Mucosa of rectum (tissue), 2 donors: ENCODE results near the gene SLAMF7.

Experiments
- H3K27ac ChIP-seq, 2 donors: one replicate each; pipeline ENCODE4 v1.7.0; 2013; ENCODE audit warnings: inconsistent platforms in 2 of 2, low read depth in 2 of 2, low read length in 2 of 2
- H3K27me3 ChIP-seq, 2 donors: one replicate each; pipeline ENCODE4 v1.7.0; 2013; ENCODE audit warnings: low read length in 2 of 2; ENCODE audit not compliant: control insufficient read depth in 2 of 2, insufficient read depth in 2 of 2
- H3K36me3 ChIP-seq, 2 donors: one replicate each; pipeline ENCODE4 v1.7.0; 2013; ENCODE audit warnings: low read length in 2 of 2; ENCODE audit not compliant: control insufficient read depth in 2 of 2, insufficient read depth in 2 of 2
- H3K4me1 ChIP-seq, 2 donors: one replicate each; pipeline ENCODE4 v1.7.0; 2013; ENCODE audit warnings: low read length in 2 of 2, mild to moderate bottlenecking in 1 of 2; ENCODE audit not compliant: control insufficient read depth in 2 of 2, insufficient read depth in 2 of 2
- H3K4me3 ChIP-seq, 2 donors: one replicate each; pipeline ENCODE4 v1.7.0; 2013; ENCODE audit warnings: low read length in 2 of 2
- H3K9ac ChIP-seq, 2 donors: one replicate each; pipeline ENCODE4 v1.7.0; 2013; ENCODE audit warnings: low read length in 2 of 2, low read depth in 1 of 2, mild to moderate bottlenecking in 1 of 2
- H3K9me3 ChIP-seq, 2 donors: one replicate each; pipeline ENCODE4 v1.7.0; 2013; ENCODE audit warnings: low read length in 2 of 2; ENCODE audit not compliant: control insufficient read depth in 2 of 2
- donor health status: healthy.
- donor health status: Normal muscosa, but diverticular disease.

Gene SLAMF7

DNA sequence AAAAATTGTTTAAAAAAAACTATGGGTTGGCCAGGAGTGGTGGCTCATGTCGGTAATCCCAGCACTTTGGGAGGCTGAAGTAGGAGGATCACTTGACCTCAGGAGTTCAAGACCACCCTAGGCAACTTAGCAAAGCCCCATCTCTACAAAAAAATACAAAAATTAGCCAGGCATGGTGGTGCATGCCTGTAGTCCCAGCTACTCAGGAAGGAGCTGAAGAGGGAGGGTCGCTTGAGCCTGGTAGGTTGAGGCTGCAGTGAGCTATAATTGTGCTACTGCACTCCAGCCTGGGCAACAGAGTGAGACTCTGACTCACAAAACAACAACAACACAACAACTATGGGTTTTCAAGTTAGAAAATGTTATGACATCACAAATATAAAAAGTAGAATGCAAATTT lies 16.4 kb downstream of the SLAMF7 start:
- H3K27ac ChIP-seq: peak overlapping the region in 1 of 2 donors; percentile 33

DNA sequence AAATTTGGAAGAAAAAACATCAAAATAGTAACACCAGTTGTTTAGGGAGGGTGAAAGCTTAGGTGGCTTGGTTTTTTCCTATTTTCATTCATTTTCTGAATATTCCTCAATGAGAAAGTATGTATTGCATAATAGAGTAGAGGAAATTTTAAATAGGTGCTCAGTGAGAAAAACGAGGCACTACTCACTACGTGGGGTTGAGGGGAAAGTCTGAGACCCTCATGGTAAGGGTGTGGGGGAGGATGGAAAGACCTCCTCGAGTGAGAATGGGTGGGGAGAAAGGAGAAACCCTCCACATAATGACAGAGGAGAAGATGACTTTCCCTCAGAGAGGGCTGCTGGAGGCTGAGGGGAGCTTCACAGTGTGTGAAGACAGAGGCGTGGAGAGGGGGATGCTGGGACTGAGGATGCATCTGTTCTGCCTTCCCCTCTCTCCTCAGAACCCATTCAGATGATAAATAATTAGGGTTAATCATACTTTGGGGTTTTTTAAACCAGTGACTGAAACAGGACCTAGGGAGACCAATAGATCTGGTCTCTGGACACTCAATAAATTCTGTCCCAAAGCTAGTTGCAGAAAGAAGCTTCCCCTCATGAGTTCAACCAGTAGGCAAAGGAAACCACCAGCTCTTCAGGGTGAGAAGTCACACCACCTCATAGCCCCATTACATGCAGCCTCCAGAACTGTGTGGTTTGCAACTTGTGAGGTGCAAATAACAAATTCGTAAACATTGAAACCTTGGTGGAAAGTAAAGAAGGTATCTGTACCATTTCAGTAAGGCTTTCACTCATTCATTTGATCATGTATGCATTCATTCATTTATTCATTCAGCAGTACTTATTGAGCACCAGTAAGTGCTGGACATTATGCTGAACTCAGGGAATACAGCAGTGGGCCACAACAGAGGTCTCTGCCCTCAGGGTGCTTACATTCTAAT lies 17.1 kb downstream of the SLAMF7 start:
- no peaks in the 10 kb centered on the region for H3K4me1 ChIP-seq
- no peaks in the 10 kb centered on the region for H3K27me3 ChIP-seq
- no peaks in the 10 kb centered on the region for H3K36me3 ChIP-seq
- H3K9ac ChIP-seq: no peak overlapping the region
- no peak overlapping the region for H3K4me3 ChIP-seq
- peak overlapping the region in 1 of 2 donors; percentile 33 for H3K27ac ChIP-seq
- H3K9me3 ChIP-seq: no peaks in the 10 kb centered on the region

More for the DNA sequence above, 16.4 kb downstream of the SLAMF7 start:
- H3K9me3 ChIP-seq: no peaks in the 10 kb centered on the region
- H3K36me3 ChIP-seq: no peaks in the 10 kb centered on the region
- H3K9ac ChIP-seq: no peak overlapping the region
- H3K27me3 ChIP-seq: no peaks in the 10 kb centered on the region
- no peak overlapping the region for H3K4me3 ChIP-seq
- no peaks in the 10 kb centered on the region for H3K4me1 ChIP-seq

DNA sequence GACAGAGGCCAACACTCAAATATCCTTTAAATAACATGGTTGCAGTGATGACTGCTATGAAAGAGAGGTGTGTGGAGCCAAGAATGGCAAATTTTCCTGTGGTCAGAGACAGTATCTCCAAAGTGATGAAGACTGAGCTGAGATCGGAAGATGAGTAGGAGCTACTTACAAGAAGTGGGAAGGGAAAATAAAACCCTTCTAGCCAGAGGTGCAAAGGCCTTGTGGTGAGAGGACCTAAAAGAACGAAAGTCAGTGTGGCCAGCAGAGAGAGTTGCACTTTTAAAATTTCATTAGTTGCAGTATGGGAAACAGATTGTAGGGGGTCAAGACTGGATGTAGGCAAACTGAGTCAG lies 17.8 kb downstream of the SLAMF7 start:
- no peaks in the 10 kb centered on the region for H3K27me3 ChIP-seq
- H3K27ac ChIP-seq: peak overlapping the region in 1 of 2 donors; percentile 13
- H3K36me3 ChIP-seq: no peaks in the 10 kb centered on the region
- no peak overlapping the region for H3K4me3 ChIP-seq
- no peaks in the 10 kb centered on the region for H3K4me1 ChIP-seq
- no peaks in the 10 kb centered on the region for H3K9me3 ChIP-seq
- H3K9ac ChIP-seq: no peak overlapping the region

GRCh38 chr1:160758521-160758920 lies 19.5 kb downstream of the SLAMF7 start:
- H3K4me3 ChIP-seq: no peak overlapping the region
- no peaks in the 10 kb centered on the region for H3K36me3 ChIP-seq
- no peaks in the 10 kb centered on the region for H3K9me3 ChIP-seq
- H3K27me3 ChIP-seq: no peaks in the 10 kb centered on the region
- no peak overlapping the region for H3K9ac ChIP-seq
- no peak overlapping the region for H3K27ac ChIP-seq
- H3K4me1 ChIP-seq: no peaks in the 10 kb centered on the region

GRCh38 chr1:160759740-160760139 lies 20.7 kb downstream of the SLAMF7 start:
- no peaks in the 10 kb centered on the region for H3K36me3 ChIP-seq
- no peak overlapping the region for H3K27ac ChIP-seq
- no peaks in the 10 kb centered on the region for H3K27me3 ChIP-seq
- no peaks in the 10 kb centered on the region for H3K4me1 ChIP-seq
- no peak overlapping the region for H3K9ac ChIP-seq
- no peak overlapping the region for H3K4me3 ChIP-seq
- H3K9me3 ChIP-seq: no peaks in the 10 kb centered on the region

DNA sequence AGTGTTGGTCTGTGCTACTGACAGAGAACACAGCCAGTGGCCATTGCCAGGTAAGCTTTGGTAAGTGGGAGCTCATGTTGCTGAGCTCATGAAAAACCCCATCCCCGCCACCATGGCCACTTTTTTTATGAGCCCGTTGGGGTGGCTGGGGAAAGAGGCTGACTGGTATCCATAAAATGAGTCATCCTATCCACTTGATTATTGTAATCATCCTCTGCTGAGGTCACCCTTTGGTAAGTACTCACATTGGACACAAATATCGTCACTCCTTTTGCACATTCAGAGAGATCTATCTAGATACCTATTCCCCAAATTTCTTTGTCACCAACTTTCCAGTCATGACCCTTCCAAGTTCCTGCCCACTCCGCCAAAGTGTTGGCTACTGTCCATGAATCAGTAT lies 22.0 kb downstream of the SLAMF7 start:
- Histone ChIP-seq H3K9me3 (no peaks in the 10 kb centered on the region), H3K36me3 (no peaks in the 10 kb centered on the region), H3K4me1 (no peaks in the 10 kb centered on the region), H3K9ac (no peak overlapping the region), H3K27me3 (no peaks in the 10 kb centered on the region), H3K27ac (no peak overlapping the region), H3K4me3 (no peak overlapping the region)

GRCh38 chr1:160761886-160762285 lies 22.8 kb downstream of the SLAMF7 start:
- H3K36me3 ChIP-seq: no peaks in the 10 kb centered on the region
- no peak overlapping the region for H3K9ac ChIP-seq
- no peaks in the 10 kb centered on the region for H3K4me1 ChIP-seq
- no peaks in the 10 kb centered on the region for H3K27me3 ChIP-seq
- no peak overlapping the region for H3K27ac ChIP-seq
- H3K9me3 ChIP-seq: no peaks in the 10 kb centered on the region
- no peak overlapping the region for H3K4me3 ChIP-seq

DNA sequence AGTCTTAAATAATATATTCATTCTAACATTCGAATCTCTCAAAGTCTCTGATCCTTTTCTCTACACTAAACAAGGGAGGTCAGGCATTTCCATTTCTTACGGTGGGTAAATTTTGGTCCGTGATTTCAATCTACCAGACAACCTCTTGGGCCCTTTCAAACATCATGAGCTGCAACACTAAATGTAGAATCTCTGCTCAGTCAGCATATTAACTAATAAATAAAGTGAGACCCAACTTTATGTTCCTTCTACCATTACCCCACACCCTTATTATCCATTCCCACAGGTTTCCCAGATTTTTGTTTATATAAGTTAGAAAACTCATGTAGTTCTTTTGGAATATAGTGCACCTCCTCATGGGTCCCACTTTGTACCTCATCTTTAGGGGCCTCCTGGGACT lies 24.9 kb downstream of the SLAMF7 start:
- Histone ChIP-seq H3K9me3 (no peaks in the 10 kb centered on the region), H3K36me3 (no peaks in the 10 kb centered on the region), H3K4me3 (no peak overlapping the region), H3K9ac (no peak overlapping the region), H3K4me1 (peaks cover 0 to 6% of the 10 kb centered on the region in 2 donors), H3K27me3 (no peaks in the 10 kb centered on the region), H3K27ac (no peak overlapping the region)

GRCh38 chr1:160767395-160768294 lies 28.6 kb downstream of the SLAMF7 start:
- H3K27ac ChIP-seq: peak overlapping the region in 1 of 2 donors; percentile 53
- no peaks in the 10 kb centered on the region for H3K36me3 ChIP-seq
- H3K4me1 ChIP-seq: peaks cover 0 to 6% of the 10 kb centered on the region in 2 donors
- H3K27me3 ChIP-seq: no peaks in the 10 kb centered on the region
- H3K9me3 ChIP-seq: no peaks in the 10 kb centered on the region
- H3K9ac ChIP-seq: peak overlapping the region in 1 of 2 donors; percentile 53
- H3K4me3 ChIP-seq: peak overlapping the region in 1 of 2 donors; percentile 55

DNA sequence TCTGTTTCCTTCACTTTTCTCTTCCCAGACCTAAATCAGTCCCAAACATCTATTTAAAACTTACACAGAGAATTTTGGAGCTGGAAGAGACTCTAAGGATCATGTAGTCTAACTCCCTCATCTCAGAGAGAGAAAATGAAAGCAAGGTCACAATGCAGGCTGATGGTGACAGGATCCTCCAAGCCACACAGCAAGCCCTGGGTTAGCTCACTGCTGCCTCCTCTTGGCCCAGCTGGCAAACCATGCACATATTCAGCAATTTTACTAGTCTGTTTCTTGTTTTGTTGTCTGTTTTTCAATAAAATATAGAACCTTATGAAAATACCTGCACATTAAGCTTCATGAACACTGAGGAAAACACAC lies 29.2 kb downstream of the SLAMF7 start:
- peak overlapping the region in 1 of 2 donors; percentile 53 for H3K9ac ChIP-seq
- H3K9me3 ChIP-seq: no peaks in the 10 kb centered on the region
- H3K4me3 ChIP-seq: peak overlapping the region in 1 of 2 donors; percentile 55
- H3K4me1 ChIP-seq: peaks cover 0 to 6% of the 10 kb centered on the region in 2 donors
- H3K27me3 ChIP-seq: no peaks in the 10 kb centered on the region
- H3K36me3 ChIP-seq: no peaks in the 10 kb centered on the region
- peak overlapping the region in 1 of 2 donors; percentile 53 for H3K27ac ChIP-seq
